ENCODE measurements around the gene MMP28. TPM values are rescaled to one million over a fixed set of nuclear protein-coding genes. Genes with fewer than 3 reads are reported as not detected.

The MMP28 gene
- total and polyA plus RNA-seq, 12 donors: 0.67 to 11.1 (median 4.6) TPM

GRCh38 chr17:35842239-35842638 is 46.8 kb upstream of the MMP28 start:
- Histone ChIP-seq H3K4me3 (no peak overlapping the region), H3K9me3 (replicated peaks in 1 of 3) (no peaks in the 10 kb centered on the region), H3K27ac (peak overlapping the region in 1 of 5 donors; percentile 43), H3K36me3 (replicated peaks in 1 of 2) (peaks cover 0 to 93% of the 10 kb centered on the region in 2 donors), H3K4me1 (replicated peaks in 1 of 2) (peaks cover 10 to 14% of the 10 kb centered on the region in 2 donors), H3K27me3 (no peaks in the 10 kb centered on the region)
- 95 to 99% (median 98%) methylated on average over 5 of the region's 5 CpGs for WGBS, 4 donors
- no peak for TF ChIP-seq POLR2A (IDR thresholded peaks at IDR 0.05)
- no peak for DNase-seq
- intact Hi-C loops (cut with DNase I): no loop called here

GRCh38 chr17:35841505-35841904 is 46.1 kb upstream of the MMP28 start:
- 52 to 78% (median 61%) methylated on average over 4 of the region's 4 CpGs for WGBS, 4 donors
- intact Hi-C loops (cut with DNase I): no loop called here
- peaks cover 0 to 93% of the 10 kb centered on the region in 2 donors for H3K36me3 ChIP-seq (replicated peaks in 1 of 2)

GRCh38 chr17:35841101-35841500 is 45.7 kb upstream of the MMP28 start:
- intact Hi-C loops (cut with DNase I): no loop called here
- TF ChIP-seq POLR2A (IDR thresholded peaks at IDR 0.05) (no peak), CTCF (IDR thresholded peaks at IDR 0.05) (no peak)
- Histone ChIP-seq H3K27ac (no peak overlapping the region), H3K4me1 (replicated peaks in 1 of 2) (peaks cover 3% of the 10 kb centered on the region in 2 donors), H3K4me3 (no peak overlapping the region), H3K9me3 (replicated peaks in 1 of 3) (no peaks in the 10 kb centered on the region), H3K27me3 (no peaks in the 10 kb centered on the region), H3K36me3 (replicated peaks in 1 of 2) (peaks cover 0 to 93% of the 10 kb centered on the region in 2 donors)
- no peak for DNase-seq
- 81 to 96% (median 88%) methylated on average over 3 of the region's 3 CpGs for WGBS, 4 donors

More at GRCh38 chr17:35841505-35841904, 46.1 kb upstream of the MMP28 start:
- DNase-seq: peak in 5 of 7 donors; percentile 40 to 57 (median 47)
- Histone ChIP-seq H3K27ac (peak overlapping the region in 3 of 5 donors; percentile 35 to 43 (median 37)), H3K27me3 (no peaks in the 10 kb centered on the region), H3K9me3 (replicated peaks in 1 of 3) (no peaks in the 10 kb centered on the region), H3K4me1 (replicated peaks in 1 of 2) (peaks cover 3 to 7% of the 10 kb centered on the region in 2 donors), H3K4me3 (no peak overlapping the region)
- TF ChIP-seq CTCF (IDR thresholded peaks at IDR 0.05): no peak
- TF ChIP-seq POLR2A (IDR thresholded peaks at IDR 0.05): peak in 1 of 2 donors; percentile 9

- Histone ChIP-seq H3K27ac (no peak overlapping the region), H3K27me3 (no peaks in the 10 kb centered on the region), H3K36me3 (replicated peaks in 1 of 2) (peaks cover 0 to 73% of the 10 kb centered on the region in 2 donors), H3K4me3 (no peak overlapping the region), H3K4me1 (replicated peaks in 1 of 2) (no peaks in the 10 kb centered on the region), H3K9me3 (replicated peaks in 1 of 3) (no peaks in the 10 kb centered on the region)
- no peak for TF ChIP-seq POLR2A (IDR thresholded peaks at IDR 0.05)
- no peak for TF ChIP-seq CTCF (IDR thresholded peaks at IDR 0.05)
- DNase-seq: no peak
- intact Hi-C loops (cut with DNase I): no loop called here
- WGBS, 4 donors: 96 to 100% (median 97%) methylated on average over 1 of the region's 1 CpG
These were observed 29.8 kb upstream of the MMP28 start for GRCh38 chr17:35825206-35825605.

- Histone ChIP-seq H3K4me1 (replicated peaks in 1 of 2) (peaks cover 0 to 10% of the 10 kb centered on the region in 2 donors), H3K27me3 (no peaks in the 10 kb centered on the region), H3K27ac (no peak overlapping the region), H3K36me3 (replicated peaks in 1 of 2) (peaks cover 0 to 77% of the 10 kb centered on the region in 2 donors), H3K9me3 (replicated peaks in 1 of 3) (no peaks in the 10 kb centered on the region), H3K4me3 (no peak overlapping the region)
- TF ChIP-seq POLR2A (IDR thresholded peaks at IDR 0.05) (no peak), CTCF (IDR thresholded peaks at IDR 0.05) (no peak)
- WGBS, 4 donors: 71 to 81% (median 78%) methylated on average over 2 of the region's 2 CpGs
- intact Hi-C loops (cut with DNase I): no loop called here
- no peak for DNase-seq
These were observed 25.9 kb upstream of the MMP28 start for GRCh38 chr17:35821308-35821707.
